HCT116 (cell line): ENCODE results near the gene RAB11FIP2. TPM values are rescaled to one million over a fixed set of nuclear protein-coding genes. Genes with fewer than 3 reads are reported as not detected.

Experiments used
- ATAC-seq: fragments of 200-7000 bp; cut with Tn5 transposase; 2 replicates; pipeline ENCODE4 v1.9.1; 2020; ENCODE audit warnings: mild to moderate bottlenecking, moderate library complexity
- BruUV-seq: library from RNA; stranded (reverse); fragments of 400-500 nt; replicated peaks from 2 replicates; lab custom pipeline; 2021; lab: Mats Ljungman, UMichigan
- CTCF ChIA-PET: fragments of 300-600 bp; sonication (Branson Sonifier 250); formaldehyde crosslinking; loops from one replicate; lab custom pipeline; 2021; ENCODE audit warnings: antibody characterized with exemption; lab: Charles Lee
- POLR2A ChIA-PET: fragments of 300-600, 350-600 bp; sonication (Branson Sonifier 250); formaldehyde crosslinking; loops from one replicate; lab custom pipeline; 2021; ENCODE audit warnings: antibody characterized with exemption; lab: Charles Lee
- RAD21 ChIA-PET, 2 experiments: fragments of 300-600 bp; sonication (Branson Sonifier 250); formaldehyde crosslinking; loops; one replicate each; lab custom pipeline; 2023; ENCODE audit warnings: low total read pairs in 2 of 2; ENCODE audit not compliant: uncharacterized antibody in 2 of 2, unreplicated experiment in 2 of 2, low non-redundant PET in 1 of 2; lab: Charles Lee
- DNase-seq: peaks from one replicate; pipeline ENCODE4 v3.0.0-alpha.2; 2010; ENCODE audit warnings: low read depth, low spot score
- H2AFZ ChIP-seq: fragments of 200-600 bp; shearing (Covaris generic), sonication (generic); 2 replicates; pipeline ENCODE4 v1.6.1; 2017; ENCODE audit warnings: low read depth, mixed run types, mixed read lengths, antibody characterized with exemption, low read length; ENCODE audit not compliant: poor library complexity, severe bottlenecking
- H3K27ac ChIP-seq: 2 replicates; pipeline ENCODE4 v1.5.1; 2012; ENCODE audit warnings: low read depth, low read length
- H3K27me3 ChIP-seq: fragments of 200-600 bp; sonication (generic); 2 replicates; pipeline ENCODE4 v1.6.1; 2016; ENCODE audit warnings: mixed run types, low read length, mixed read lengths; ENCODE audit not compliant: insufficient read depth
- H3K36me3 ChIP-seq, 2 experiments: fragments of 200-500 bp in 1 of 2; fragments of 200-600 bp in 1 of 2; sonication (Bioruptor generic) in 1 of 2; sonication (generic) in 1 of 2; 2 replicates each; pipeline versions ENCODE4 v1.5.1 to v1.6.1; 2014 to 2016; ENCODE audit warnings: low read length in 2 of 2, inconsistent platforms in 1 of 2, mixed read lengths in 1 of 2, mixed run types in 1 of 2; ENCODE audit not compliant: insufficient read depth in 2 of 2, control insufficient read depth in 1 of 2
- H3K4me1 ChIP-seq, 2 experiments: fragments of 200-600 bp in 1 of 2; sonication (generic) in 1 of 2; 2 replicates each; pipeline versions ENCODE4 v1.5.1 to v1.6.1; 2012 to 2017; ENCODE audit warnings: low read length in 2 of 2, inconsistent platforms in 1 of 2, mild to moderate bottlenecking in 1 of 2, mixed read lengths in 1 of 2, mixed run types in 1 of 2, moderate library complexity in 1 of 2; ENCODE audit not compliant: insufficient read depth in 2 of 2, control insufficient read depth in 1 of 2
- H3K4me2 ChIP-seq: fragments of 200-600 bp; sonication (generic); 2 replicates; pipeline ENCODE4 v1.6.1; 2017; ENCODE audit warnings: mixed run types, low read length, mixed read lengths
- H3K4me3 ChIP-seq, 2 experiments: fragments of 200-600 bp in 1 of 2; sonication (generic) in 1 of 2; replicated peaks in 1 of 2; 2 replicates each; pipeline ENCODE4 v1.5.1; 2011 to 2016; ENCODE audit warnings: low read length in 2 of 2, control low read depth in 1 of 2, low read depth in 1 of 2, mild to moderate bottlenecking in 1 of 2, mixed read lengths in 1 of 2, mixed run types in 1 of 2
- H3K79me2 ChIP-seq: fragments of 200-600 bp; sonication (generic); 2 replicates; pipeline ENCODE4 v1.6.1; 2017; ENCODE audit warnings: mild to moderate bottlenecking, mixed run types, low read length, moderate library complexity, mixed read lengths; ENCODE audit not compliant: insufficient read depth
- H3K9ac ChIP-seq: fragments of 200-600 bp; sonication (generic); 2 replicates; pipeline ENCODE4 v1.6.1; 2016; ENCODE audit warnings: low read length, mixed read lengths
- H3K9me2 ChIP-seq: fragments of 200-600 bp; sonication (generic), shearing (Covaris generic); 2 replicates; pipeline ENCODE4 v1.6.1; 2017; ENCODE audit warnings: mixed run types, mild to moderate bottlenecking, moderate library complexity; ENCODE audit not compliant: insufficient read depth
- H3K9me3 ChIP-seq, 2 experiments: fragments of 200-500 bp in 1 of 2; fragments of 200-600 bp in 1 of 2; sonication (Bioruptor generic) in 1 of 2; sonication (generic) in 1 of 2; 2 replicates each; pipeline ENCODE4 v1.6.1; 2014 to 2017; ENCODE audit warnings: low read length in 2 of 2, mixed read lengths in 2 of 2, inconsistent platforms in 1 of 2, low read depth in 1 of 2, mild to moderate bottlenecking in 1 of 2, mixed run types in 1 of 2, moderate library complexity in 1 of 2; ENCODE audit not compliant: control insufficient read depth in 1 of 2, insufficient read depth in 1 of 2
- H4K20me1 ChIP-seq: fragments of 200-600 bp; sonication (generic), shearing (Covaris generic); 2 replicates; pipeline ENCODE4 v1.6.1; 2017; ENCODE audit warnings: mixed run types, mild to moderate bottlenecking, moderate library complexity; ENCODE audit not compliant: insufficient read depth
- EZH2phosphoT487 ChIP-seq: fragments of 200-600 bp; IDR thresholded peaks from 2 replicates; pipeline ENCODE4 v1.6.1; 2018; ENCODE audit warnings: antibody characterized with exemption, borderline replicate concordance
- FOSL1 ChIP-seq: IDR thresholded peaks from 2 replicates; pipeline ENCODE4 v1.6.1; 2012; ENCODE audit warnings: low read depth
- MAX ChIP-seq: IDR thresholded peaks from 2 replicates; pipeline ENCODE4 v1.6.1; 2012
- POLR2AphosphoS5 ChIP-seq: IDR thresholded peaks from 2 replicates; pipeline ENCODE4 v1.6.1; 2011; ENCODE audit warnings: mild to moderate bottlenecking, low read depth, low read length, moderate library complexity
- REST ChIP-seq: IDR thresholded peaks from 2 replicates; pipeline ENCODE4 v1.6.1; 2012; ENCODE audit warnings: low read depth
- SIN3A ChIP-seq: IDR thresholded peaks from 2 replicates; pipeline ENCODE4 v1.6.1; 2012; ENCODE audit warnings: low read depth
- SP1 ChIP-seq: IDR thresholded peaks from 2 replicates; pipeline ENCODE4 v1.6.1; 2012; ENCODE audit warnings: low read depth
- YY1 ChIP-seq: IDR thresholded peaks from 2 replicates; pipeline ENCODE4 v1.6.1; 2011; ENCODE audit warnings: low read length, low read depth, moderate library complexity, mild to moderate bottlenecking; ENCODE audit not compliant: insufficient replicate concordance; ENCODE audit errors: extremely low read depth
- ZFX ChIP-seq: fragments of 450-650 bp; IDR thresholded peaks from 2 replicates; pipeline ENCODE4 v1.6.1; 2017
- intact Hi-C: fragments of 100-400 bp; cut with micrococcal nuclease; formaldehyde crosslinking; loops from 2 replicates; pipeline ENCODE4 v1.10.0; 2022
- total RNA-seq: library from RNA; stranded (reverse); gene quantifications from one replicate; pipeline ENCODE4 v1.2.1, GENCODE V29; 2021; ENCODE audit not compliant: unreplicated experiment
- TF ChIP-seq, protein P1 (sequence below): IDR thresholded peaks from 2 replicates; pipeline ENCODE4 v1.6.1; 2011; ENCODE audit warnings: mild to moderate bottlenecking, low read length, moderate library complexity; ENCODE audit not compliant: insufficient replicate concordance; ENCODE audit errors: extremely low read depth

RAB11FIP2 gene
- total RNA-seq, 1 experiment from 2014 or later: 16.8 TPM

DNA sequence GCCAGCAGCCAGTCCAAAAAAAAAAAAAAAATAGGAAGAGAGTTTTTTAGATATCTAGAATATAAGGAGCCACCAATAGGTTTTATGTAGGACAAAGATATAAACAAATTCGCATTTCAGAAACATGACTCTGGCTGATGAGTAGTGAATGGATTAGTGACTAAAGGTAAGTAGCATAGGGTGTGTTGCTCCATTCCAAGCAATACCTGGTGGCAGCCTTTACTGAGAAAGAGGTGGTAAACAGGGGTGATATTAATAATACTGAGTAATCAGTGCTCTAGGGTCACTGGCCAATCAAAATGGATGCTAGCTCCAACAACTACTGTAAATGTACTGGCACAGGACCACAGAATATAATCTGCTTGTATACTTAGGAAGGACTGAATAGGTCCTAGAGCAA is 45.5 kb upstream of the RAB11FIP2 start (continued):
- TF ChIP-seq REST (no peak), YY1 (no peak)

DNA sequence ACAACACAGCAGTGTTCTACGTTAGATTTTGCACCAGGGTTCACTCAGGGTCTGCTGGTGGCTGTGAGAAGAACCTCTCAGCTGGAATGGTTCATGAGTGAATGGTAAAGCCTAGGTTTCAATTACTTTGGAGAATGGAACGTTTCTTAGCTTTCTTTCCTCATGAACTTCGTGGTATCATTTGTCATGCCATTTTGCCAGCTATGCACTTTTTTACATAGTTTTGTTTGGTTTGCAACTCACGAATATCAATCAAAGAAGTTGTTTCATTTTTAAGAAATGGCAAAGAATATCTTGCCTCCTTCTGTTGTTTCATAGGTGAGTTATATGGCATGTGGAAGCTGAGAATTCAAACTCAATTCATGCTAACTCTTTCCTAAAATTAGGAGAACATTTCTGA is 34.1 kb upstream of the RAB11FIP2 start:
- ChIA-PET POLR2A (no interaction called here), RAD21 (no interaction called here), CTCF (no interaction called here)
- no peak for ATAC-seq
- no peaks in the 10 kb centered on the region for H3K27me3 ChIP-seq
- no TSS peak for BruUV-seq
- no peak overlapping the region for H3K4me2 ChIP-seq
- no peak for DNase-seq
- H3K9me3 ChIP-seq: no peaks in the 10 kb centered on the region
- no peaks in the 10 kb centered on the region for H3K4me1 ChIP-seq
- no peak overlapping the region for H3K27ac ChIP-seq
- H3K36me3 ChIP-seq: no peaks in the 10 kb centered on the region
- TF ChIP-seq SP1 (no peak), YY1 (no peak), FOSL1 (no peak), EZH2phosphoT487 (no peak), MAX (no peak), SIN3A (no peak), POLR2AphosphoS5 (no peak), ZFX (no peak)
- TF ChIP-seq, protein P1, sequence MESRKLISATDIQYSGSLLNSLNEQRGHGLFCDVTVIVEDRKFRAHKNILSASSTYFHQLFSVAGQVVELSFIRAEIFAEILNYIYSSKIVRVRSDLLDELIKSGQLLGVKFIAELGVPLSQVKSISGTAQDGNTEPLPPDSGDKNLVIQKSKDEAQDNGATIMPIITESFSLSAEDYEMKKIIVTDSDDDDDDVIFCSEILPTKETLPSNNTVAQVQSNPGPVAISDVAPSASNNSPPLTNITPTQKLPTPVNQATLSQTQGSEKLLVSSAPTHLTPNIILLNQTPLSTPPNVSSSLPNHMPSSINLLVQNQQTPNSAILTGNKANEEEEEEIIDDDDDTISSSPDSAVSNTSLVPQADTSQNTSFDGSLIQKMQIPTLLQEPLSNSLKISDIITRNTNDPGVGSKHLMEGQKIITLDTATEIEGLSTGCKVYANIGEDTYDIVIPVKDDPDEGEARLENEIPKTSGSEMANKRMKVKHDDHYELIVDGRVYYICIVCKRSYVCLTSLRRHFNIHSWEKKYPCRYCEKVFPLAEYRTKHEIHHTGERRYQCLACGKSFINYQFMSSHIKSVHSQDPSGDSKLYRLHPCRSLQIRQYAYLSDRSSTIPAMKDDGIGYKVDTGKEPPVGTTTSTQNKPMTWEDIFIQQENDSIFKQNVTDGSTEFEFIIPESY: no peak
- intact Hi-C loops: no loop called here
- H3K79me2 ChIP-seq: no peaks in the 10 kb centered on the region
- H3K4me3 ChIP-seq: no peak overlapping the region
- H4K20me1 ChIP-seq: no peaks in the 10 kb centered on the region
- no peaks in the 10 kb centered on the region for H3K9me2 ChIP-seq
- no peak overlapping the region for H3K9ac ChIP-seq
- H2AFZ ChIP-seq: no peak overlapping the region
